ENCODE results near the gene ATG9A. TPM values are rescaled to one million over a fixed set of nuclear protein-coding genes. Genes with fewer than 3 reads are reported as not detected.

Gene ATG9A
- total and polyA plus RNA-seq, 7 donors, result 7.6 to 40.6 (median 29.6) TPM

DNA sequence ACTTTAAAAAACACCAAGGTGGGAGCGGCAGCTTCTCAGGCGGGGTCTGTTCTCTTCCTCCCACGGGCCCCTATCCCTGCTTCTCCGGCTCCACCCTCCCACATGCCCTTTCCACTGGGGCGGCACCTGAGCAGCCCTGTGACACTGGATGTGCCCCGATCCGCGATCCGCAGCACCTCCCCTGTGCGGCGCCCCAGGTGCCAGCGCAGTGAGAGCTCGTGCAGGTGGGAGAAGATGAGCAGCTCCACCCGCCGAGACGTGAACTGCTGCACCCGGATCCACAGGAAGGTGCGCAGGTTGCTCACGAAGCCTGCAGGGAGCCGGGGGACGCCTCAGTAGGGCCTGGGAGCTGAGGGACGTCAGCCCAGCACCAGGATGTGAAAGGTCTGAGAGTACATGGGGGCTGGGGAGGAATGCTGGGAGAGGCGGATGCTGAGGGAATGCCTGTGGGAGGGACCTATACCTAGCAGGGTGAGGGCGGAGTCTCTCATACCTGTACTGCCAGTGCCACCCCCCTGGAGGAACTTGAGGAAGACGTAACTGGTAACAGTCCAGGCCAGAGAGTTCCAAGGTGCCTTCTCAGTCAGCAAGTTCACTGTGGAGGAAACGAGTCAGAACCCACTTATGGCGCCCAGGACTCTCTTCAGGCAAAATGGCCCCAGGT lies 13.4 kb downstream of the ATG9A start:
- peaks cover 17 to 46% (median 44%) of the 10 kb centered on the region in 4 donors for H3K36me3 ChIP-seq
- H3K9me3 ChIP-seq, result no peaks in the 10 kb centered on the region
- TF ChIP-seq EP300 (IDR thresholded peaks at IDR 0.05), result no peak
- no peak for TF ChIP-seq POLR2A (IDR thresholded peaks at IDR 0.05)
- TF ChIP-seq, protein P1, sequence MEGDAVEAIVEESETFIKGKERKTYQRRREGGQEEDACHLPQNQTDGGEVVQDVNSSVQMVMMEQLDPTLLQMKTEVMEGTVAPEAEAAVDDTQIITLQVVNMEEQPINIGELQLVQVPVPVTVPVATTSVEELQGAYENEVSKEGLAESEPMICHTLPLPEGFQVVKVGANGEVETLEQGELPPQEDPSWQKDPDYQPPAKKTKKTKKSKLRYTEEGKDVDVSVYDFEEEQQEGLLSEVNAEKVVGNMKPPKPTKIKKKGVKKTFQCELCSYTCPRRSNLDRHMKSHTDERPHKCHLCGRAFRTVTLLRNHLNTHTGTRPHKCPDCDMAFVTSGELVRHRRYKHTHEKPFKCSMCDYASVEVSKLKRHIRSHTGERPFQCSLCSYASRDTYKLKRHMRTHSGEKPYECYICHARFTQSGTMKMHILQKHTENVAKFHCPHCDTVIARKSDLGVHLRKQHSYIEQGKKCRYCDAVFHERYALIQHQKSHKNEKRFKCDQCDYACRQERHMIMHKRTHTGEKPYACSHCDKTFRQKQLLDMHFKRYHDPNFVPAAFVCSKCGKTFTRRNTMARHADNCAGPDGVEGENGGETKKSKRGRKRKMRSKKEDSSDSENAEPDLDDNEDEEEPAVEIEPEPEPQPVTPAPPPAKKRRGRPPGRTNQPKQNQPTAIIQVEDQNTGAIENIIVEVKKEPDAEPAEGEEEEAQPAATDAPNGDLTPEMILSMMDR (IDR thresholded peaks at IDR 0.05), result no peak
- peak overlapping the region in 2 of 4 donors; percentile 96 to 97 for H3K27ac ChIP-seq
- intact Hi-C loops (cut with DNase I), result loop anchor here (5.0 kb wide), 2 partner anchors 36 to 61 kb away; partner anchors contain the start of genes DNAJB2, TUBA4A and TUBA4B
- DNase-seq, result no peak
- H3K27me3 ChIP-seq, result no peaks in the 10 kb centered on the region
- WGBS, 2 donors, result 93 to 95% methylated on average over 27 of the region's 27 CpGs
- peaks cover 0 to 37% (median 32%) of the 10 kb centered on the region in 4 donors for H3K4me1 ChIP-seq
- no peak overlapping the region for H3K4me3 ChIP-seq

DNA sequence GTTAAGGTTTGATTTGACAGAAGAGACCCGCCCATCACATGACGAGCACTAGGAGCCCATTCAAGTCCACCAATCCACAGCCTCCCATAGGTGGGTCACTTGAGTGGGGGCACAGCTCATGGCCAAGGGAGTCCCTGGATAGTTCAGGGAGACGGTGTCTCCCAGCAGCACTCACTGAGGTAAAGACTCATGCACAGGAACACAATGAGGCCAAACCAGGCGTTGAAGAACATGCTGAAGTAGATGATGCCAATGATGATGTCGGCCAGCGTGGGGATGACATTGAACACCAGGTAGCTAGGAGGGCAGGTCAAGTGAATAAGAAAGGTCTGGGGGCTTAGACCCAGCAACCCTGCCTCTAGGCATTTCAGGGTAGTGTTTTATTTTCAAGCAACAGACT lies 14.7 kb downstream of the ATG9A start:
- Histone ChIP-seq H3K27ac (no peak overlapping the region), H3K9me3 (no peaks in the 10 kb centered on the region), H3K36me3 (peaks cover 9 to 43% (median 39%) of the 10 kb centered on the region in 4 donors), H3K4me3 (no peak overlapping the region), H3K4me1 (peaks cover 0 to 32% (median 28%) of the 10 kb centered on the region in 4 donors), H3K27me3 (no peaks in the 10 kb centered on the region)
- TF ChIP-seq POLR2AphosphoS5 (IDR thresholded peaks at IDR 0.05), result no peak
- no peak for TF ChIP-seq EP300 (IDR thresholded peaks at IDR 0.05)
- no peak for TF ChIP-seq POLR2A (IDR thresholded peaks at IDR 0.05)
- TF ChIP-seq, protein P1 (IDR thresholded peaks at IDR 0.05), result no peak
- intact Hi-C loops (cut with DNase I), result loop anchor here (5.0 kb wide), 2 partner anchors 38 to 63 kb away; partner anchors contain the start of genes DNAJB2, TUBA4A and TUBA4B
- WGBS, 2 donors, result 94 to 95% methylated on average over 6 of the region's 6 CpGs
- DNase-seq, result peak; percentile 44

DNA sequence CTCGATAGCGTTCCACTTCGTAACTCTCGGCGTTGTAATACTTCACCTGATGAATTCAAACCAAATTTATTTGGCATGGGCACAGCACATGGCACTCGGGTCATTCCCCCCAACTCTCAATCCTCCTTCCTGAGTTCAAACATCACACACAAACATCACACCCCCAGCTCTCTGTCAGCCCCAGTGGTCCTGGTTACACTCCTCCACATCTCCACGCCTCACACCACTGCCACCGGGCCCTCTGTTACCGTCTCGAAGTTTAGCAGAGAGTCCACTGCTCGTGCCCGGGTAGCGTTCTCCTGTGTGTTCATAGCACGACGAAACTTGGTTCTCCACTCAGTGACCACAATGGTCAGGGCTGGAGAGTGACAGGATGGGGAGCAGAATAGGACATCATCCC lies 15.3 kb downstream of the ATG9A start:
- Histone ChIP-seq H3K36me3 (peaks cover 9 to 48% (median 41%) of the 10 kb centered on the region in 4 donors), H3K27ac (no peak overlapping the region), H3K9me3 (no peaks in the 10 kb centered on the region), H3K27me3 (no peaks in the 10 kb centered on the region), H3K4me3 (no peak overlapping the region), H3K4me1 (peaks cover 0 to 26% (median 21%) of the 10 kb centered on the region in 4 donors)
- TF ChIP-seq, protein P1 (IDR thresholded peaks at IDR 0.05), result no peak
- TF ChIP-seq EP300 (IDR thresholded peaks at IDR 0.05) (no peak), POLR2A (IDR thresholded peaks at IDR 0.05) (no peak), POLR2AphosphoS5 (IDR thresholded peaks at IDR 0.05) (no peak)
- DNase-seq, result peak; percentile 46
- intact Hi-C loops (cut with DNase I), result no loop called here
- WGBS, 2 donors, result 97 to 98% methylated on average over 15 of the region's 15 CpGs

DNA sequence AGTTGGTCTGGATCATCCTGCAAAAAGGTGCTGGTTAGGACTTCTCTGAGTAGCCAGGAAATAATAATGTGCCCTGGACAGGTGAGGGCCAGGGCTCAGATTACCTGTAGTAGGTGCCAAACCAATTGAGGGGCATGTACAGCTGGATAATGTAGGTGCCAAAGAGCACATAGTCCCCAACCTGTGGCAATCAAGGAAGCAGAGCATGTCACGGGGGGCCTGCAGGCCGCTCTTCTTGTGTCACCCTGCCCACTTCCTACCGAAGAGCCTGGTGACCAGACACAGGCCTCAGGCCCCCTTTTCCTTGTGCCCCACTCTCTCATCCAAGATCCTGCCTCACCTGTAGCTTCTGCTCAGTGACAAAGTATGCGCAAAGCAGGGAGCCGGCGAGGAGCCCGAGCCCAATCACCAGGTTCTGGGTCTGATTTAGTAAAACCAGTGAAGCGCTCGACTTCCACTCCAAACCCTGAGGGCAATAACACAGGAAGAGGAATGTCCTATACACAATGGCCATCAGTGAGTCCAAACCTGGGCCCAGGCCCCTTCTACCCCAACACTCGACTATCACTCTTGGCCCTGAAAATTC lies 15.9 kb downstream of the ATG9A start:
- peaks cover 0 to 24% (median 17%) of the 10 kb centered on the region in 4 donors for H3K4me1 ChIP-seq
- H3K27me3 ChIP-seq, result no peaks in the 10 kb centered on the region
- H3K9me3 ChIP-seq, result no peaks in the 10 kb centered on the region
- 97% methylated on average over 10 of the region's 10 CpGs for WGBS, 2 donors
- DNase-seq, result peak; percentile 50
- H3K27ac ChIP-seq, result no peak overlapping the region
- intact Hi-C loops (cut with DNase I), result no loop called here
- H3K4me3 ChIP-seq, result no peak overlapping the region
- peaks cover 9 to 54% (median 44%) of the 10 kb centered on the region in 4 donors for H3K36me3 ChIP-seq
- TF ChIP-seq EP300 (IDR thresholded peaks at IDR 0.05), result no peak
- TF ChIP-seq, protein P1 (IDR thresholded peaks at IDR 0.05), result no peak
- TF ChIP-seq POLR2AphosphoS5 (IDR thresholded peaks at IDR 0.05), result no peak
- TF ChIP-seq POLR2A (IDR thresholded peaks at IDR 0.05), result no peak

Data from sigmoid colon (tissue), 7 donors.